Coronary artery (tissue), 2 donors: ENCODE data around the gene PEF1.

ENCODE experiments used
- DNase-seq: peaks from one replicate; pipeline ENCODE4 v3.0.0-alpha.2; 2017; ENCODE audit warnings: low spot score
- H3K27ac ChIP-seq, 2 donors: fragments of 200-600 bp; sonication (generic); one replicate each; pipeline ENCODE4 v1.5.1; 2016 to 2019
- H3K4me3 ChIP-seq: fragments of 200-600 bp; sonication (generic); 2 replicates; pipeline ENCODE4 v1.5.1; 2016; ENCODE audit warnings: mild to moderate bottlenecking, moderate library complexity
- CTCF ChIP-seq: fragments of 200-600 bp; sonication (generic); IDR thresholded peaks from one replicate; pipeline ENCODE4 v1.5.1; 2019; ENCODE audit warnings: antibody characterized with exemption

PEF1 gene

GRCh38 chr1:31657020-31657804, 12.5 kb upstream of the PEF1 start:
- Histone ChIP-seq H3K4me3 (no peak overlapping the region), H3K27ac (no peak overlapping the region)
- TF ChIP-seq CTCF, result no peak
- no peak for DNase-seq

GRCh38 chr1:31655756-31656155, 11.1 kb upstream of the PEF1 start:
- Histone ChIP-seq H3K4me3 (no peak overlapping the region), H3K27ac (no peak overlapping the region)
- DNase-seq, result no peak
- no peak for TF ChIP-seq CTCF

- no peak for TF ChIP-seq CTCF
- H3K27ac ChIP-seq, result no peak overlapping the region
- DNase-seq, result no peak
- H3K4me3 ChIP-seq, result no peak overlapping the region
Observed at GRCh38 chr1:31655104-31655503, 10.4 kb upstream of the PEF1 start.

GRCh38 chr1:31654474-31654776, 9.7 kb upstream of the PEF1 start:
- TF ChIP-seq CTCF, result no peak
- no peak for DNase-seq
- no peak overlapping the region for H3K4me3 ChIP-seq
- H3K27ac ChIP-seq, result no peak overlapping the region

GRCh38 chr1:31653717-31654473, 9.2 kb upstream of the PEF1 start:
- no peak for DNase-seq
- Histone ChIP-seq H3K4me3 (no peak overlapping the region), H3K27ac (no peak overlapping the region)
- TF ChIP-seq CTCF, result no peak

- TF ChIP-seq CTCF, result no peak
- no peak overlapping the region for H3K27ac ChIP-seq
- no peak overlapping the region for H3K4me3 ChIP-seq
- no peak for DNase-seq
Observed at GRCh38 chr1:31652891-31653499, 8.3 kb upstream of the PEF1 start.

GRCh38 chr1:31651766-31652165, 7.1 kb upstream of the PEF1 start:
- DNase-seq, result no peak
- Histone ChIP-seq H3K27ac (peak overlapping the region in 1 of 2 donors; percentile 59), H3K4me3 (no peak overlapping the region)
- no peak for TF ChIP-seq CTCF
